Measurements from ENCODE around the gene IFT88.

DNA sequence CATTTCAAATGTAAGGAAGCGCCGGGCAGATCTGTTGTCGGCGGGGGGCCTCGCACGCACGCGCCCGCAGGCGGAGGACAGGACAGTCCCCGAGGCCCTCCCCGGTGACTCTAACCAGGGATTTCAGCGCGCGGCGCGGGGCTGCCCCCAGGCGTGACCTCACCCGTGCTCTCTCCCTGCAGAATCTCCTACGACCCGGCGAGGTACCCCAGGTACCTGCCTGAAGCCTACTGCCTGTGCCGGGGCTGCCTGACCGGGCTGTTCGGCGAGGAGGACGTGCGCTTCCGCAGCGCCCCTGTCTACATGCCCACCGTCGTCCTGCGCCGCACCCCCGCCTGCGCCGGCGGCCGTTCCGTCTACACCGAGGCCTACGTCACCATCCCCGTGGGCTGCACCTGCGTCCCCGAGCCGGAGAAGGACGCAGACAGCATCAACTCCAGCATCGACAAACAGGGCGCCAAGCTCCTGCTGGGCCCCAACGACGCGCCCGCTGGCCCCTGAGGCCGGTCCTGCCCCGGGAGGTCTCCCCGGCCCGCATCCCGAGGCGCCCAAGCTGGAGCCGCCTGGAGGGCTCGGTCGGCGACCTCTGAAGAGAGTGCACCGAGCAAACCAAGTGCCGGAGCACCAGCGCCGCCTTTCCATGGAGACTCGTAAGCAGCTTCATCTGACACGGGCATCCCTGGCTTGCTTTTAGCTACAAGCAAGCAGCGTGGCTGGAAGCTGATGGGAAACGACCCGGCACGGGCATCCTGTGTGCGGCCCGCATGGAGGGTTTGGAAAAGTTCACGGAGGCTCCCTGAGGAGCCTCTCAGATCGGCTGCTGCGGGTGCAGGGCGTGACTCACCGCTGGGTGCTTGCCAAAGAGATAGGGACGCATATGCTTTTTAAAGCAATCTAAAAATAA lies 154.7 kb downstream of the IFT88 start:
- no peak for TF ChIP-seq ZNF133 (tag by site-specific recombination; IDR thresholded peaks at IDR 0.05)
- TF ChIP-seq ZNF202 (tag by site-specific recombination; IDR thresholded peaks at IDR 0.05; ENCODE audit: borderline replicate concordance), result no peak
- no peak for TF ChIP-seq ZNF76 (tag by site-specific recombination; IDR thresholded peaks at IDR 0.05; ENCODE audit: borderline replicate concordance, low read depth)
- no peak for TF ChIP-seq ZNF529 (tag by site-specific recombination; IDR thresholded peaks at IDR 0.05; ENCODE audit: insufficient replicate concordance)
